COR-L47 (cell line): ENCODE results near the gene RBM12.

Source experiments
- DNase-seq: peaks from one replicate; lab custom pipeline; 2025; lab: John Stamatoyannopoulos, UW

Gene RBM12

DNA sequence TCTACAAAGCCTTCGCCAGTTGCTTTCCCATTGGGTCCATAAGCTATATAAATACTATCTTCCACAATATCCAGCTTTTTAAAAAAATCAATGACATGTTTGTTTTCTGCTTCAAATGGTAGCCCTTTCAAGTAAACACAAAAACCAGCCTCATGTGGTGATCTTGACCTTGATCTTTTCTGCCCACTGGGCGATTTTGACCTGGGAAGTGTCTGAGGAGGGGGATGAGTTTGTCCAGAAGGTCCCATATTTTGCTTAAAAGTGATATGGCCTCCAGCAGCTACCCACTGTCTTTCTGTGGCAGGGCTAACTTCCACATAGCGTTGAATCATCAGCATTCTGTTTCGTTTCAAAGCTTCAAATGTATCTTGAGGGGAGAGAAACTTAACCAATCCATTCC lies 10.8 kb downstream of the RBM12 start:
- DNase-seq: no peak

DNA sequence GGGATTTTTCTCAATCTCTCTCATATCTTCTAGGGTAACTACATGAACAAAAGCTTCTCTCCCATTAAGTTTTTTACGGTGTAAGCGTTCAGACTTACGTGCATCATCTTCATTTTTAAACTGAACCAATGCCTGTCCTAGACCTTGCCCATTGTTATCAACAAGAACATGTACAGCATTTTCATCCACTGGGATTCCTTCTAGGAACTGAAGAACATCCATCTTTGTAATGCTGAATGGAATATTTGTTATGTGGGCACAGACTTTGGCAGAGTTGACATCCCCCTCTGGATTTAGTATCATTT lies 11.3 kb downstream of the RBM12 start:
- DNase-seq: no peak

DNA sequence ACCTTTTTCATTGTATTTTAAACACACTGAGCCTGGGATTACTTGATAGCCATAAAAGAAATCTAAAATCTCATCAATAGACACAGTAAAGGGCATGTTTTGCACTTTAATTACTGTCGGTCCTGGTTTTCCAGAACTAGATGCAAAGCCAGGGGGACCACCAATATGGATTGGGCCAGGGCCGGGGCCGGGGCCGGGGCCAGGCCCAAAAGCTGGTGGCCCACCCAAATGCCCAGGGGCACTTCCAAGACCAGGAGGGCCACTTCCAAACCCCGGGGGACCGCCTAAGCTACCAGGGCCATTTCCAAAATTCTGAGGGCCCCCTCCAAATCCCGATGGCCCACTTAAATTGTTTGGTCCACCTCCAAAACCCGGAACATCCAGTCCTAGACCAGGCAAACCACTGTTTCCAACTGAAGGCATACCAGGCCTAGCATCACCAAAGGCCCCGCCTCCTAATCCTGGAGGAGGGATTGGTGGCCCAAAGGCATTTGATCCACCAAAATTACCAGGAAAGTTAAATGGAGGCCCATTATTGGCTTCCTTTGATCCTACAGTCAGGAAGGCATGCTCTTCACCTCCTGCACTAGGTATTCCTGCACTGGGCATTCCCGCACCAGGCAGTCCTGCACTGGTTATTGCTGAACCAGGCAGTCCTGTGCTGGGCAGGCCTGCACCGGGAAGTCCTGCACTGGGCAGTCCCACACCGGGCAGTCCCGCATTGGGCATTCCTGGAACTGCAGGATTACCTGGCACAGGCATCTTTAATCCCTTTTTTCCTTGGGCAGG lies 11.9 kb downstream of the RBM12 start:
- no peak for DNase-seq

DNA sequence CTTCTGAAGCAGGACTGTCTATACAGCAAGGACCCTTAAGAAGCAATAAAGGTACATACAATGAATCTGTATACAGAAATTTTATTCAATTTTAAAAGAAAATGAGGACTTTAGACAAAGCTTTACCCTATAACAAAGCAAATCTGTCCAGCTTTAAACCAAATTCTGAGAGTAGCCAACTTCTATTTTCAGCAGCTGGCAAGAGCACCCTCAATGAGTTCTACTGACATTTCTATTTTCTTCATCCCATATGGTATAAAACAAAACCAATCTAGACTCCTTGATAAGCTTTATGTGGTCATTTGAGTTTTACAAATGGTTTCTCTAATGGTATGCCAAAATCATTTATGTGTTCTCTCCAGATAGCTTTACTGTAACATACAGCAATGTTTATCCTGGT lies 12.7 kb downstream of the RBM12 start:
- no peak for DNase-seq

DNA sequence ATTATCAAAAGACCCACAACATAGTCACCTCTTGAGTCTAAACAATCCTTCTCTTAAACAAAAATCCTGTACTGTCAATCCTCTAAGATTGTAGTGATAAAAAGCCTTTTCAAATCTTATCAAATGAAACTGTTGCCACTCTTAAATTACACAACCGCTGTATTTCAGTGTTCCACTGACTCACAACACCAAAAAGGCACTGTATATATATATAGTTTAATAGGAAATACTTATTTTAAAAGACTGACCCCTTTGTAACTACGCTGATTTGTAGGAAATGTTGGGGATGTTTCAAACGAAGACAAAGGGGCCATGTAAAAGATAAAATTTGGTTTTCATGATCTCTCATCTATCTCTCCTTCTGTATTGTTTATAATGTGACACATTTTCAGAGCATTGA lies 14.1 kb downstream of the RBM12 start:
- no peak for DNase-seq

DNA sequence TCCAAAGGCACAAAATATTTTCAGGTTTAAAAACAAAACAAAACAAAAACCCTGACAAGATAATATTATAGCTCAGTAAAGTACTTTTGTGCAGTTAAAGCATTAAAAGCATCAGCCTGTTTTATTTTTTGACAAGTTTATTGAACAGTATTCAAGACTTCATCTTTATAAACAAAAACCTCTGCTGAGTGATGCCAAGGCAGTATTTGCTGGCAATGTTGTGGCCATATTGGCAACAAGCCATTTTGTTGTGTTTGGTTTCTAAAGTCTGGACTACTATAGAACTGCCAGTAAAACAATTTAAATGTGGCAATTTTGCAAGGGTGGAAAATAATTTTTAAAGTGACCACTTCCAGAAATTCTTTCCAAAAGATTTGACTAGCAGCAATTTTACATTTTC lies 15.9 kb downstream of the RBM12 start:
- no peak for DNase-seq

DNA sequence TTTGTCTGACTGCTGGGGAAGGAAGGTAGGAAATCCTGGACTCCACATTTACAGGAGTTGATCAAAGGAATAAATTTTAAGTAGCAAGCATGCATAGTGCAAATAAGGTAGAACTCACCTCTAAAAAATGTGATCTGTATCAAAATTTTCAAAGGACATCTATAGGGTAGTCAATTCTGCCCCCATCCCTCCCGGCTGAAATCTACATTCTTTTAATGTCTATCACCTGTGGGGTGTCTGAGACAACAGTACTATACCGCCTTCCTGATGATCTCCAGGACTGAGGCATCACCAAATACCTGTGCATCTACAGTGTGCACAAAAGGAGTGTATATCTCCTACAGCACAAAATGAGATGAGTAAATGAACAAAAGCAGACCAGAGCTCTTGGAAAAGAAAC lies 19.9 kb downstream of the RBM12 start:
- no peak for DNase-seq

DNA sequence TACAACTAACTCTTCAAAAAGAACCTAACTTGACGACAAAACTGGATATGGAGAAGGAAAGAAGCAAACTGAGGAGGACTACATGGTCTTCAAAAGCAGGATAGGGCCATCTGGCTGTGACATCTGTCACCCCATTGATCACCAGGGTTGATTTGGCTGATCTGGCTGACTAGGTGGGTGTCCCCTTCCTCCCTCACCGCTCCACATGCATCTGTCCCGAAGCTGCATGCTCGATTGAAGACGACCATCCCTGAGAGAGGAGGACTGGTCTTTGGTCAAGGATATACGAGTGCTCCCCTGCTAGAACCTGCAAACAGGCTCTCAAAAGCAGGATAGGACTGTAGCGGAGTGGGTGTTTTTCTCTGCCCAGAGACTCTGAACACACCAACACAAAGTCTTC lies 21.7 kb downstream of the RBM12 start:
- DNase-seq: no peak

DNA sequence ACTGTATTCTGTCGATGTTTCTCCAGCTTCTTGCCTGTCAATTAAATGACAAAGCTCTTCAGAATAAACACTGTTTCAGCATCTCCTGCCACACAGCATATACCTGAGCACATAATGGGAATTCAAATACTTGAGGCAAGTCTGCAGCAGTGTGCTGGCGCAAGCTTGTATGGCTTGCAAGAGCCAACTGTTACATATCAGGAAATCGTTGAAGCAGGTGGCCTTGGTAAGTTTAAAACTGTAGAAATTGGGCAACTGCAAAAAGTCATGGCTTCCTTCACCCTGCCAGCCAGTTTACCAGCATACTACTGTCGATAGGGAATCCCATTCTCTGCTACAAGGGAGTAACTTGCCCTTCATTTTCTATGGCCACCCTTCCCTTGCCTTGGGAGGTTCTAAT lies 23.0 kb downstream of the RBM12 start:
- DNase-seq: no peak

DNA sequence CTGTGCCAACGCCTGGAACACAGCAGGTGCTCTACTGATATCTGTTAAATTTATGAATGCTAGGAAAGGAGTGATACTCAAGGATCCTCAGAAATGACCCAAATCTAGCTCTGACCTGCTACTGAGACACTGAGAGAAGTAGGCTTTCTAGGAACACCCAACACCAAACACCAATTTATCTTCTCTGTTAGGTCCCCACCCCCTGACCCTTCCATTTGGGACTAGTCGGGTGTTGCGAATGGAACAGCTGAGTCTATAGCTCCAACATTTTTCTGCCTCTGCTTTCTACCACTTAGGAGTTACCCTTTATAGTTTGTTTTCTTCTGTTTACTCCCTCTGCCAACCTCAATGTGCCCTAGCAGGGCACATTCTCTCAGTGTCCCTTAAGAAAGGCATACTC lies 24.0 kb downstream of the RBM12 start:
- DNase-seq: no peak

DNA sequence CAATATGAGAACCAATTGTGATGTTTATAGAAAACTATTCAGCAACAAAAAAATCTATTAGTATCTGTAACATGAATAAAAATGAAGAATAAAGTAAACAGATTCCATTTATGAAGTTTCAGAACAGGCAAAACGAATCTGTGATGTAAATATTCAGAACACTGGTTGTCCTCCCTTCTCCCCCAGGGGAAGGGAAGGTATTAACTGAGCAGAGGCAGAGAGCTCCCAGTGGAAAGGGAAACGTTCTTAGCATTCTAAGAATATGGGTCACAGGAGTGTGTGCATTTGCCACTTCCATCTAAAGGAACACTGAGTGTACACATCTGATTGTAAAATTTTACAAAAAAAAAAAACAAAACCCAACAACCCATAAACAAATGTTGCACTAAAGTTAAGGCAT lies 25.9 kb downstream of the RBM12 start:
- DNase-seq: no peak

DNA sequence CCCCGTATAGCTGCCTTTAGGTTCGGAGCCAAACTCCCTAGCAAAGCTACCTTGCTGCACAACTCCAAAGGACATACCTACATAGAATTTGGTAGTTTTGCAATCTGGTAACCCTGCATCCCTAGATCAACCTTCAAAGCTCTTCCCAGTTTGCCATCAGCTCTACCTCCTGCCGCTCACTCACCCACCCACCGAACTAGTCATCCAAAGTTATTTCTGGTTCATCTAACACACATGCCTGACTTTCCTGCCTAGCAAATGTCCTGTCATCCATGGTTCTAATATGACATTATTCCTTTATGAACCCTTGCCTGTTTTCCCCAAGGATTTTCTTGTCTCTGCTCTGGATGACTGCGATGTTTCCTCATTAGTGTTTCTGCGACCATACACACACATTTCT lies 27.4 kb downstream of the RBM12 start:
- no peak for DNase-seq

DNA sequence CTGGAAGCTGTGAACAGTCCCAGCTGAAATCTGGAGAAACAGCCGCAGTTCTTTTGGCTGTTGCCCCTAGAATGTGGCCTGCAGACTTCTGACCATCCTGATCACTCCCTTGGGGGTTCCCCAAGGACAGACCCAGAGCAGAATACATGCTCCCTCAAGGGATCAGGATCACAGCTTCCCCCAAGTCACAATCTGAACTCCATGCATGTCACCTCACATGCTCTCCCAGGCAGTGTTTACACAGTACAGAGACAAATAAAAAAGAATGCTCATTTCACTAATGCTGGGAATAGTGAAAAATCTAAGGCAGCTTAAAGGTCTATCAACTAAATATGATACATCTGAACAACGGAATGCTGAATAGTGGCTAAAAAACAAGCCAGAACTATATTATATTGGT lies 28.6 kb downstream of the RBM12 start:
- DNase-seq: no peak

DNA sequence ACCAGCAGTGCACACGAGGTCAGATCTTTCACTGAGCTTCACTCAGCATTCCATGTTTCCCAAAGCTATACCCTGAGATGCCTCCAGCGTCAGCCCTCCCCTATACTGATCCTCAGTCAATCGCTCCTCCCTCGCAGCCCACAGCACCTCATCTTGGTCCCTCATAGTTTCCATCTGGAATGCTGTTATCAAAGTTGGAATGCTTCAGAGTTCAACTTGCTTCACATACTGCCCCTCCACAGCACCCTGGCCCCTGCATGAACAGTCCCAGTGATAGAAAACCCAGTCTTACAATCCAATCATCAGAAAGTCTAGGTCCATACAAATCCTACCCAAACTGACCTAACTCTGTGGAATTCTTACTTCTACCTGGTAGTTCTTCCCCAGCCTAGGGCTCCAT lies 29.0 kb downstream of the RBM12 start:
- no peak for DNase-seq

DNA sequence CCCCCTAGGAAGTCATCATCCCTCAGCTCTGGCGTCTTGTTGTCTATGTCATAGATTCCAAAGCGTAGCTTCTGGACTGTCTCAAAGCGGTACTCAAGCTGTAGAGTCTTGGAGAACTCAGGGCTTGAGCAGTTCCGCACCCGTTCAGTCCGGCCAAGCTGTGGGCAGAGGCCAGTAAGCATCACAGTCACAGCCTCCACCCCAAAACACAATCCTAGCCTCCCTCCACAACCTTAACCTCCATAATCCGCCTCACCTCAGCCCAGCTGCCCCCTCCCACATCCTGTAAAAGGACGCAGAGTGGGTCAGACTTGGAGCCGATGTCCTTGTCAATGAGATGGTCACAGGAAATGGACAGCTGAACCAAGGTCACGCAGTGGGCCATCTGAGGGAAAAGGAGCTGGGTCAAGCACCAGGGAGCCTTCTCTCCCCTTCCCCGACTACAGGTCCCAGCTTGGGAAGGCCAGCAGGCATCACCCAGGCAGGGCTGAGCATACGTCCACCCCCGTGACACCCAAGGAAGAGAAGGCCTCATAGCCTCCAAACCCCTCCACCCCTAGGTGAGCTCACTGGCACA lies 32.1 kb downstream of the RBM12 start:
- DNase-seq: no peak

DNA sequence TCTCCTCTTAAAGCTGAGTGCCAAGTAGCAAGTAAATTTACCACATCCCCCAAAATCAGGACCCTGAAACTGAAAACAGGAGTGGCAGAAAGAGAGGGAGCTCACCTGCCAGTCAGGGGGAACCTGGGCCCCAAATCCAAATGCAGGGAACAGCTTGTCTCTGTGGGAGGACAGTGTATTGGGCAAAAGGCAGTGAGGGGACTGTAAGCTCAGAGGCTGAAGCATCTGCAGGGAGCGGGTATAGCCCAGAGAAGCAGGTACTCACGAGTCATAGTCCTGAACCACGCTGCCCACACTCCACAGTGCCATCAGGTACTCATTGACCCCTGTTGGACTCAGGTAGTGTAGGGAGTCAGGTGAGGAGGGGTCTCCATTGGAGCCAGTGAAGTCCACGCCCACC lies 34.1 kb downstream of the RBM12 start:
- DNase-seq: no peak

DNA sequence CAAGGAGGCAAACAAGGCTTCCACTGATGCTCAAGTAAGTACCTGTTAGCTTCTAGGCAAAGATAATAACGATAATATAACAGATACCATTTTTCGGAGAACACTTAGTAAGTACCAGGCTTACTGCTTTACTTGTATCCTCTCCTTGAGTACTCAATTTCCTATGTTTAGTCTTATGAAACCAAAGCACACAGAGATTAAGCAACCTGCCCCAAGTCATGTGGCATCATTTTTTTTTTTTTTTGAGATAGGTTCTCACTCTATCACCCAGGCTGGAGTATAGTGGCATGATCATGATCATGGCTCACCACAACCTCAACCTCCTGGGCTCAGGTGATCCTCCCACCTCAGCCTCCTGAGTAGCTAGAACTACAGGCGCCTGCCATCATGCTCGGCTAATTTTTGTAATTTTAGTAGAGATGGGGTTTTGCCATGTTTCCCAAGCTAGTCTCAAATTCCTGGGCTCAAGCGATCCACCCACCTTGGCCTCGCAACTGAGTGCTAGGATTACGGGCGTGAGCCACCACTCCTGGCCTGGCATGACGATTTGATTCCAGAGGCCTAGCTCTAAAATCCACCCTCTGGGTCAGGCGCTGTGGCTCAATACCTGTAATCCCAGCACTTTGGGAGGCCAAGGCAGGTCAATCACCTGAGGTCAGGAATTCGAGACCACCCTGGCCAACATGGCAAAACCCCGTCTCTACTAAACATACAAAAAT lies 35.1 kb downstream of the RBM12 start:
- no peak for DNase-seq

DNA sequence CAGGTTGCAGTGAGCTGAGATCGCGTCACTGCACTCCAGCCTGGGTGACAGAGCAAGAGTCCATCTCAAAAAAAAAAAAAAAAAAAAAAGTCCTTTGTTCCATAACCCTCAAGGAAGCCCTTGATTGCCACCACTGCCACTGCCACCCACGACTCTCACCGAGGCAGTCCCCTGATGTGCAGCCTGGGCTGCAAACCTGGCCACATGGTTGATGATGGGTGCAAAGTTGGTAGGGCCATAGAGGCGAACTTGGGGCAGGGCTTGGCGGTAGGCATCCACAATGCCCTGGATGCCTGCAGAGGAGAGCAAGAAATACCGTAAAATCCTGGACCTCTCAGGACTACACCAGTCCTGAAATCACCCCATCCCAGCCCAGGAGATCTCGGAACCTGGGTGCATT lies 37.6 kb downstream of the RBM12 start:
- no peak for DNase-seq

DNA sequence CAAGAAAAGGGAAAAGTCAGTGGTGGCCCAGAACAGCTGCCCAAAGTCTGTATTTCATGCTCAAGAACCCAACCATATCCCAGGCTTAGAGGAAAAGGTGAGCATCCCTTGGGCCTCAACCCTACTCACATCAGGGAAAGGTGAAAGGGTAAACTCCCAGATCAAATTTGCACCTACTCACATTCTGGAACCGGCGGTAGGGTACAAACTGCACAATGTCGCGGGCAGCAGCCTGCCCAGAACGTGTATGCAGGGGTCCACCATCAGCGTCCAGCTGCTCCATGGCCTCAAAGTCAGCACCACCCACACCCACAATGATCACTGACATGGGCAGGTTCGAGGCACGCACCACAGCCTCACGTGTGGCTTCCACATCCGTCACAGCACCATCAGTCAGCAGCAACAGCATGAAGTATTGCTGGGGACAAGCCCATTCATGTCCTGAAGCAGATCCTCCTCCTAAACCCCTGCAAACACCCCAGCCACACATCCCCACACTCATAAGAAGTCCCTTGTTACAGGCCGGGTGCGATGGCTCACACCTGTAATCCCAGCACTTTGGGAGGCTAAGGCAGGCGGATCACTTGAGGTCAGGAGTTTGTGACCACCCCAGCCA lies 38.2 kb downstream of the RBM12 start:
- DNase-seq: no peak

DNA sequence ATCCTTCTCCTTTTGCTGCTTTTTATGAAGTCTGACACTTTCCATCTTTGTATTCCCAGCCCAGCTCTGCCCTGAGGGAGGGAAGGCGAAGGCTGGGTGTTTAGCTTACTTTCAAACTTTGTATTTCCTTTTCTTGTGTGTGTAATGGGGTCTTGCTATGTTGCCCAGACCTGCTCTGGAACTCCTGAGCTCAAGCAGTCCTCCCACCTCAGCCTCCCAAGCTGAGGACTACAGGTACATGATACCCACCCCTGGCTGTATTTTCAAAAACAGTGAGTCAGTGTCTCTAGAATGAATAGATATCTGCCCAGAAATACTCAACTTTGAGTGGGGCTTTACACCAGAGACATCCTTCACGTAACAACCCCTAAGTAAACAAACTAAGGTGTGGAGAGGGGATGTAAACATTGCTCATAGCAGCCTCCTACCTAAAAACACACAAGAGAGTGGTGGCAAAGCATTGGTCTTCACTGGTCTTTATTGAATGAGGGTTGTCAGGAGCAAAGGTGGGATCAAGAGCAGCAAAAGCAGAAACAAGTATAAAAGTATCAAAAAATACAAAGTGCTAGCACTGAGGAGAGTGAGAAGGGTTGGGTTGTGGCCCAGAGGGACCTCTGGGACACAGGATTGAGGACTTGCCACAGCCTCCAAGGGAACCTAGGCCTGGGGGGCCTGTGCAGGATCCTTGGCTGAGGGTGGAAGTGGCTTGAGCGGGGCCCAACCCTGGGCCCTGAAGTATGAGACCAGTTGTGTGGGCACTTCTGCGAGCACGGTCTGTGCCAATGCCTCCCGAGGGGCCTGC lies 38.9 kb downstream of the RBM12 start:
- no peak for DNase-seq

DNA sequence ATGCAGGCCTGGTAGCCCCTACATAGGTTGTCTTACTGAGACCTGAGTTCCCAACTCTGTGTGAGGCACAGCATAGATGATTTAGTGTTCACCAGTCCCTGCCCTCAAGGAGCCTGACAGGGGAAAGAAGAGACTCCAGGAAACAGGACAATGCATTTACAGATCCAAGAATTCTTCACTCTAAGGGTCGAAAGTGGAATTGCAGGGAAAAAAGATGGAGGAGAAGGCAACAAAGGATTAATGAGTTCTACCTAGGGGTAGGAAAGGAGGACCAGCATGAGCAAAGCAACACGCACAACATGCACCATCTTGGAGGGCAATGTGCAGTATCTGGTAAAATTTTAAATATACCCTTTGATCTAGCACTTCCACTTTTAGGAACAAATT lies 43.1 kb downstream of the RBM12 start:
- no peak for DNase-seq

DNA sequence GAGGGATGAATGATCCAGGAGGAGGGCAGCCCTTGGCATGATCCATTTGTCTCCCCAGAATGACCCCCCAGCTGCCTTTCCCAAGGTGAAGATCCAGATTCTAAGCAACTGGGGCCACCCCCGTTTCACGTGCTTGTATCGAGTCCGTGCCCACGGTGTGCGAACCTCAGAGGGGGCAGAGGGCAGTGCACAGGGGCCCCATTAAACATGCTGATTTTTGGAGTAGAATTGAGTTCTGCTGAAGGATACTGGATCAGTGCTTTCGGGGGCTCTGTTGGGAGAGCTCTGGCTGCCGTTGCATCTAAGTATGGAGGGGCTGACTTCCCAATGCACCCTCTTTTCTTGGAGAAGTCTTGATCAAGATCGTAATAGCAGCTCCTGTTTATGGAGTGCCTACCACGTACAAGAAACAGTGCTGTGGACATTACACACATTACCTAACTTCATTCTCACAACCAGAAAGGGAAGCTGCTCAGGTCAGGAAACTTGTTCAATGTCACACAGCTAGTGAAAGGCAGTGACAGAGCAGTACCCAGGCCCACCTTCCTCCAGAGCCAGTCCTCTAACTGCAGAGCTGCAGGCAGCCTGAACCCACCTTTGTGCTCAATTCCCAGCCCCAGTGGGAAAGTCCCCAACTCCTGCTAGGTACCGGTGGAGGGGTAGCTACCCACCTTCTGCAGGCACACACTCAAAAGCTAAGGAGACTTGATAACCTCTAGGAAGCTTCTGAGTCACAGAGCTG lies 43.7 kb downstream of the RBM12 start:
- DNase-seq: no peak
